K562 (cell line): ENCODE measurements around the gene CRK. TPM values are rescaled to one million over a fixed set of nuclear protein-coding genes. Genes with fewer than 3 reads are reported as not detected.

Experiments used
- ADNP ChIP-seq: fragments of 200-800 bp; sonication (Bioruptor generic); IDR thresholded peaks from 2 replicates; pipeline ENCODE4 v1.6.1; 2016; ENCODE audit warnings: missing genetic modification characterization, missing compliant biosample characterization
- ATF7 ChIP-seq: fragments of 450-650 bp; IDR thresholded peaks from 2 replicates; pipeline ENCODE4 v1.7.1; 2014; ENCODE audit warnings: mild to moderate bottlenecking, moderate library complexity
- CBFA2T2 ChIP-seq: fragments of 450-650 bp; conservative IDR thresholded peaks from 2 replicates; pipeline ENCODE4 v1.6.1; 2017; ENCODE audit warnings: mild to moderate bottlenecking
- CBX2 ChIP-seq: fragments of 200-600 bp; sonication (generic); IDR thresholded peaks from one replicate; pipeline ENCODE4 v1.6.1; 2012; ENCODE audit warnings: mild to moderate bottlenecking, low read length, inconsistent platforms; ENCODE audit not compliant: insufficient read depth, poor library complexity, severe bottlenecking
- DPF2 ChIP-seq: fragments of 450-650 bp; IDR thresholded peaks from 2 replicates; pipeline ENCODE4 v1.6.1; 2016
- EP300 ChIP-seq: IDR thresholded peaks from 2 replicates; pipeline ENCODE4 v1.6.1; 2012; ENCODE audit warnings: low read length, improper control_type of control experiment
- JUND ChIP-seq, 2 experiments: IDR thresholded peaks; 2 replicates in 1 of 2; 3 replicates in 1 of 2; pipeline ENCODE4 v1.6.1; 2011; ENCODE audit warnings: borderline replicate concordance in 2 of 2, low read depth in 2 of 2, low read length in 2 of 2, improper control_type of control experiment in 1 of 2, missing biosample characterization in 1 of 2, missing genetic modification characterization in 1 of 2, missing genetic modification reagents in 1 of 2
- MAX ChIP-seq: sonication (generic); formaldehyde crosslinking; IDR thresholded peaks from 2 replicates; pipeline ENCODE4 v1.9.0; 2022; ENCODE audit warnings: mild to moderate bottlenecking, missing genetic modification reagents
- MIER1 ChIP-seq: fragments of 450-650 bp; IDR thresholded peaks from 2 replicates; pipeline ENCODE4 v1.6.1; 2016; ENCODE audit warnings: antibody characterized with exemption, mild to moderate bottlenecking, low read depth
- NRF1 ChIP-seq, 2 experiments: fragments of 450-650 bp; IDR thresholded peaks in 1 of 2; conservative IDR thresholded peaks in 1 of 2; 2 replicates each; pipeline ENCODE4 v1.6.1; 2014; ENCODE audit warnings: mild to moderate bottlenecking in 2 of 2
- PHF8 ChIP-seq: fragments of 200-600 bp; sonication (generic); IDR thresholded peaks from 2 replicates; pipeline ENCODE4 v1.6.1; 2012; ENCODE audit warnings: mixed run types, mild to moderate bottlenecking, inconsistent platforms, low read length, moderate library complexity, borderline replicate concordance
- POLR2A ChIP-seq: fragments of 450-650 bp; conservative IDR thresholded peaks from 2 replicates; pipeline ENCODE4 v1.6.1; 2016
- RFX1 ChIP-seq: fragments of 450-650 bp; IDR thresholded peaks from 2 replicates; pipeline ENCODE4 v1.6.1; 2016; ENCODE audit warnings: mild to moderate bottlenecking, moderate library complexity
- SAFB2 ChIP-seq: fragments of 200-400 bp; formaldehyde crosslinking; IDR thresholded peaks from 2 replicates; pipeline ENCODE4 v1.6.1; 2018; ENCODE audit warnings: borderline replicate concordance, low read length, low read depth, moderate library complexity; ENCODE audit not compliant: severe bottlenecking
- TEAD4 ChIP-seq, 2 experiments: sonication (generic) in 1 of 2; formaldehyde crosslinking in 1 of 2; IDR thresholded peaks; 2 replicates each; pipeline versions ENCODE4 v1.6.1 to v1.8.0; 2012 to 2022; ENCODE audit warnings: borderline replicate concordance in 1 of 2, inconsistent platforms in 1 of 2, low read length in 1 of 2, mild to moderate bottlenecking in 1 of 2, missing genetic modification reagents in 1 of 2
- YY1 ChIP-seq, 3 experiments: IDR thresholded peaks; 2 replicates each; pipeline ENCODE4 v1.6.1; 2011; ENCODE audit warnings: low read length in 2 of 3, mild to moderate bottlenecking in 2 of 3, moderate library complexity in 2 of 3, borderline replicate concordance in 1 of 3, control low read depth in 1 of 3, low read depth in 1 of 3; ENCODE audit not compliant: insufficient read depth in 3 of 3, insufficient replicate concordance in 2 of 3, control insufficient read depth in 1 of 3, insufficient read length in 1 of 3; ENCODE audit errors: extremely low read depth in 1 of 3
- ZZZ3 ChIP-seq: fragments of 450-650 bp; IDR thresholded peaks from 2 replicates; pipeline ENCODE4 v1.6.1; 2016; ENCODE audit warnings: antibody characterized with exemption, mild to moderate bottlenecking, moderate library complexity
- polyA plus RNA-seq, 8 experiments: library from polyadenylated mRNA; depleted of rRNA in 4 of 8; stranded (reverse) in 5 of 8; unstranded in 3 of 8; fragments of >200 nt; fragmentation: Nextera tagmentation in 2 of 8; fragmentation: Illumina TruSeq in 1 of 8; extraction: Ambion mirVana in 2 of 8; extraction: Trizol in 1 of 8; gene quantifications; 2 replicates each; pipeline versions ENCODE4 v1.2.1 to v1.2.3, GENCODE V29; 2011 to 2014; ENCODE audit warnings: inconsistent platforms in 1 of 8, missing spikeins in 1 of 8
- total RNA-seq, 7 experiments: library from RNA; depleted of rRNA in 6 of 7; stranded (reverse); fragments of >200 nt in 6 of 7; fragmentation: Illumina TruSeq in 2 of 7; extraction: Trizol in 2 of 7; gene quantifications; 2 replicates each; pipeline versions ENCODE4 v1.2.1 to v1.2.3, GENCODE V29; 2011 to 2021; ENCODE audit warnings: low replicate concordance in 1 of 7
- TF ChIP-seq, protein P1 (sequence below): sonication (generic); formaldehyde crosslinking; IDR thresholded peaks from 2 replicates; pipeline ENCODE4 v1.8.0; 2022; ENCODE audit warnings: mild to moderate bottlenecking, missing genetic modification reagents
- TF ChIP-seq, protein P2 (sequence below), 2 experiments: IDR thresholded peaks; 2 replicates each; pipeline ENCODE4 v1.6.1; 2012; ENCODE audit warnings: improper control_type of control experiment in 2 of 2, low read depth in 2 of 2, low read length in 2 of 2, borderline replicate concordance in 1 of 2

The CRK gene
- total and polyA plus RNA-seq, 9 of the 15 experiments (the other 6 are each of a cell fraction or from before 2014, with no cell fraction given): 13.1 to 40.2 (median 26.1) TPM

DNA sequence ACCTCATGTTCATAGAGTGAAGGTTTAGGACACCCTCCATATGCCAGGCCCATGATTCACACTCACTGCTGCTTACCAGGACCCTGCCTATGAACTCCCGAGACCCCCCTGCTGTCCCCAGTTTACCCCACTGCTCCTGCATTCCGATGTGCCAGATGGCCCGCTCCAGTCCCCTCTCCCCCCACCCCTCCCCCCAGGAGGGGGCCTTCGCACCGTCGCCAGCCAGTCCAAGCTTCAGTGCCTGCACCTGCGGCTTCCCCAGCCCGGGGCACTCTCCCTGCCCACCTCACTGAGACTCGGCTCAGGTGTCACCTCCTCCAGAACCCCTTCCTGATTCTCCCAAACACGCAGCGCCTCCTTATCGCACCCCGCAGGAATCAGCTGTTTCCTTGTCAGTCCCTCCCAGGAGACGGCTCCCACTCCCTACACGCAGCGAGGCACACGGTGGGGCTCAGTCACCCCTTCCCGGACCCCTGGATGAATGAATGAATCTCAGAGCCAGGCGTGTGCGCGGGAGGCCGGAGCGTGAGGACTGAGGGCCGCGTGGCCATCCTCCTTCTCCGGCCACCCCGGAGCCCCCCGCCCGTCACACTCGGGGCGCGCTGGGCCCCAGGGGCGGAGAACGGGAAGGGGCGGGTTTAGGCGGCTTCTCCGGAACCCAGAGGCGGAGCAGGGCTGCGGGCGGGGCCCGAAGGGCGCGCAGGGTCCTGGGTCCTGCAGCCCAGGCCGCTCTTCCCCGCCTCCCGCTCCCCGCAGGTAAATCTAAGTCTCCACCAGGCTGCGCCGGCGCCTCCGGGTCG, 34.8 kb upstream of the CRK start (continued):
- TF ChIP-seq JUND (IDR thresholded peaks at IDR 0.05; ENCODE audit: borderline replicate concordance, low read depth, low read length): peak; percentile 26; the same call in 1 of the 2 replicates
- TF ChIP-seq JUND (tag; IDR thresholded peaks at IDR 0.05; ENCODE audit: borderline replicate concordance, low read depth, low read length): no peak
- no peak for TF ChIP-seq ADNP (tag)
- TF ChIP-seq, protein P1, sequence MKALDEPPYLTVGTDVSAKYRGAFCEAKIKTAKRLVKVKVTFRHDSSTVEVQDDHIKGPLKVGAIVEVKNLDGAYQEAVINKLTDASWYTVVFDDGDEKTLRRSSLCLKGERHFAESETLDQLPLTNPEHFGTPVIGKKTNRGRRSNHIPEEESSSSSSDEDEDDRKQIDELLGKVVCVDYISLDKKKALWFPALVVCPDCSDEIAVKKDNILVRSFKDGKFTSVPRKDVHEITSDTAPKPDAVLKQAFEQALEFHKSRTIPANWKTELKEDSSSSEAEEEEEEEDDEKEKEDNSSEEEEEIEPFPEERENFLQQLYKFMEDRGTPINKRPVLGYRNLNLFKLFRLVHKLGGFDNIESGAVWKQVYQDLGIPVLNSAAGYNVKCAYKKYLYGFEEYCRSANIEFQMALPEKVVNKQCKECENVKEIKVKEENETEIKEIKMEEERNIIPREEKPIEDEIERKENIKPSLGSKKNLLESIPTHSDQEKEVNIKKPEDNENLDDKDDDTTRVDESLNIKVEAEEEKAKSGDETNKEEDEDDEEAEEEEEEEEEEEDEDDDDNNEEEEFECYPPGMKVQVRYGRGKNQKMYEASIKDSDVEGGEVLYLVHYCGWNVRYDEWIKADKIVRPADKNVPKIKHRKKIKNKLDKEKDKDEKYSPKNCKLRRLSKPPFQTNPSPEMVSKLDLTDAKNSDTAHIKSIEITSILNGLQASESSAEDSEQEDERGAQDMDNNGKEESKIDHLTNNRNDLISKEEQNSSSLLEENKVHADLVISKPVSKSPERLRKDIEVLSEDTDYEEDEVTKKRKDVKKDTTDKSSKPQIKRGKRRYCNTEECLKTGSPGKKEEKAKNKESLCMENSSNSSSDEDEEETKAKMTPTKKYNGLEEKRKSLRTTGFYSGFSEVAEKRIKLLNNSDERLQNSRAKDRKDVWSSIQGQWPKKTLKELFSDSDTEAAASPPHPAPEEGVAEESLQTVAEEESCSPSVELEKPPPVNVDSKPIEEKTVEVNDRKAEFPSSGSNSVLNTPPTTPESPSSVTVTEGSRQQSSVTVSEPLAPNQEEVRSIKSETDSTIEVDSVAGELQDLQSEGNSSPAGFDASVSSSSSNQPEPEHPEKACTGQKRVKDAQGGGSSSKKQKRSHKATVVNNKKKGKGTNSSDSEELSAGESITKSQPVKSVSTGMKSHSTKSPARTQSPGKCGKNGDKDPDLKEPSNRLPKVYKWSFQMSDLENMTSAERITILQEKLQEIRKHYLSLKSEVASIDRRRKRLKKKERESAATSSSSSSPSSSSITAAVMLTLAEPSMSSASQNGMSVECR: peak; percentile 74
- peak; percentile 90 for TF ChIP-seq DPF2
- TF ChIP-seq CBX2: no peak
- no peak for TF ChIP-seq RFX1
- peak; percentile 46 to 53 for TF ChIP-seq NRF1 (conservative IDR thresholded peaks at IDR 0.05 in 1 of 2, IDR thresholded peaks at IDR 0.05 in 1 of 2)
- peak; percentile 82 for TF ChIP-seq TEAD4 (IDR thresholded peaks at IDR 0.05; ENCODE audit: low read length)
- no peak for TF ChIP-seq TEAD4 (CRISPR knock-in tag; IDR thresholded peaks at IDR 0.05; ENCODE audit: borderline replicate concordance)
- TF ChIP-seq MIER1: no peak
- no peak for TF ChIP-seq SAFB2
- no peak for TF ChIP-seq ZZZ3
- TF ChIP-seq CBFA2T2: peak; percentile 90
- TF ChIP-seq PHF8: peak; percentile 64; the same call in 1 of the 2 replicates
- peak; percentile 72 for TF ChIP-seq POLR2A
- peak; percentile 73 for TF ChIP-seq MAX (CRISPR knock-in tag)
- peak; percentile 57; the same call in 1 of the 2 replicates for TF ChIP-seq ATF7
- TF ChIP-seq, protein P2, sequence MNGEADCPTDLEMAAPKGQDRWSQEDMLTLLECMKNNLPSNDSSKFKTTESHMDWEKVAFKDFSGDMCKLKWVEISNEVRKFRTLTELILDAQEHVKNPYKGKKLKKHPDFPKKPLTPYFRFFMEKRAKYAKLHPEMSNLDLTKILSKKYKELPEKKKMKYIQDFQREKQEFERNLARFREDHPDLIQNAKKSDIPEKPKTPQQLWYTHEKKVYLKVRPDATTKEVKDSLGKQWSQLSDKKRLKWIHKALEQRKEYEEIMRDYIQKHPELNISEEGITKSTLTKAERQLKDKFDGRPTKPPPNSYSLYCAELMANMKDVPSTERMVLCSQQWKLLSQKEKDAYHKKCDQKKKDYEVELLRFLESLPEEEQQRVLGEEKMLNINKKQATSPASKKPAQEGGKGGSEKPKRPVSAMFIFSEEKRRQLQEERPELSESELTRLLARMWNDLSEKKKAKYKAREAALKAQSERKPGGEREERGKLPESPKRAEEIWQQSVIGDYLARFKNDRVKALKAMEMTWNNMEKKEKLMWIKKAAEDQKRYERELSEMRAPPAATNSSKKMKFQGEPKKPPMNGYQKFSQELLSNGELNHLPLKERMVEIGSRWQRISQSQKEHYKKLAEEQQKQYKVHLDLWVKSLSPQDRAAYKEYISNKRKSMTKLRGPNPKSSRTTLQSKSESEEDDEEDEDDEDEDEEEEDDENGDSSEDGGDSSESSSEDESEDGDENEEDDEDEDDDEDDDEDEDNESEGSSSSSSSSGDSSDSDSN (IDR thresholded peaks at IDR 0.05; ENCODE audit: borderline replicate concordance in 1 of 2, low read depth in 2 of 2, low read length in 2 of 2): 0 out of 4 replicates have a peak, but pooled peaks of 1 of the 2 experiments have one; percentile 46
- peak; percentile 75 for TF ChIP-seq EP300
- TF ChIP-seq YY1 (IDR thresholded peaks at IDR 0.05; ENCODE audit: borderline replicate concordance in 1 of 3, control insufficient read depth in 1 of 3, extremely low read depth in 1 of 3, insufficient read depth in 3 of 3, insufficient read length in 1 of 3, insufficient replicate concordance in 2 of 3, low read depth in 1 of 3, low read length in 2 of 3): peak in 1 of 3 experiments; percentile 11
